Measurements from ENCODE around the gene DLL4.

The DLL4 gene

GRCh38 chr15:40927873-40928806 is 1.0 kb upstream of the DLL4 start:
- peak; percentile 95 for DNase-seq

GRCh38 chr15:40929660-40930429 is 705 bp downstream of the DLL4 start:
- peak; percentile 70 for DNase-seq

GRCh38 chr15:40930430-40931299 is 1.5 kb downstream of the DLL4 start:
- peak; percentile 67 for DNase-seq

- no peak for DNase-seq
Measured at GRCh38 chr15:40931300-40932142, 2.4 kb downstream of the DLL4 start.

GRCh38 chr15:40932156-40932555 is 3.0 kb downstream of the DLL4 start:
- no peak for DNase-seq

GRCh38 chr15:40932649-40933516 is 3.7 kb downstream of the DLL4 start:
- peak; percentile 36 for DNase-seq

GRCh38 chr15:40933517-40933902 is 4.4 kb downstream of the DLL4 start:
- no peak for DNase-seq

GRCh38 chr15:40934457-40934856 is 5.3 kb downstream of the DLL4 start:
- DNase-seq: no peak

GRCh38 chr15:40936234-40936708 is 7.1 kb downstream of the DLL4 start:
- DNase-seq: no peak

GRCh38 chr15:40936709-40937666 is 7.8 kb downstream of the DLL4 start:
- no peak for DNase-seq

GRCh38 chr15:40937762-40938535 is 8.8 kb downstream of the DLL4 start:
- no peak for DNase-seq

GRCh38 chr15:40938536-40938870 is 9.4 kb downstream of the DLL4 start:
- DNase-seq: no peak

GRCh38 chr15:40940296-40940801 is 11.2 kb downstream of the DLL4 start:
- DNase-seq: no peak

- DNase-seq: no peak
Measured at GRCh38 chr15:40941068-40941527, 12.0 kb downstream of the DLL4 start.

- DNase-seq: peak; percentile 79
Measured at GRCh38 chr15:40941528-40942336, 12.6 kb downstream of the DLL4 start.

GRCh38 chr15:40942337-40942854 is 13.3 kb downstream of the DLL4 start:
- no peak for DNase-seq

GRCh38 chr15:40942878-40943277 is 13.7 kb downstream of the DLL4 start:
- no peak for DNase-seq
